ENCODE data around the gene TSPAN15.
A peak's percentile ranks its signal among the peaks of the same experiment; 100 is the strongest.

TSPAN15 gene

DNA sequence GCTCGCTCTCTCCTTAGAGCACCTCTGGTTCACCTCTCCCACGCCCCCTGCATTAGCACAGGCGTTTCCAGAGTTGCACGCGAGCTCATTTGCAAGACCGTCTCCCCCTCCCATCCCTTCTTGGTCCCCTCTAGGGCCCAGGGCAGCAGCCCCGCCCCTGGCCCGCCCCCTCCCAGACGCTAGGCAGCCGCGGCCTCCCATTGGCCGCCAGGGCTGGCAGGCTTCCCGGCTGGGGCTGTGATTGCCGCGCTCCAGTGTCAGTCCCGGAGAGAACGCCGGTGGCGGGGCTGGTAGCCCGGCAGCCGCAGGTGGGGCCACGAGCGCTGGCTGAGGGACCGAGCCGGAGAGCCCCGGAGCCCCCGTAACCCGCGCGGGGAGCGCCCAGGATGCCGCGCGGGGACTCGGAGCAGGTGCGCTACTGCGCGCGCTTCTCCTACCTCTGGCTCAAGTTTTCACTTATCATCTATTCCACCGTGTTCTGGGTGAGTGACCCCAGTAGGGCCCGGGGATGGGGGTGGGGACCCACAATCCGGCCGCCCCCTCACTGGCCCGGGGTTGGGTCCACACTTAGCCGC lies at the start of gene TSPAN15:
Gene TSPAN15 (plus strand): TSS at position 257 of the 575 bp plus-strand sequence. CDS start 130 bp downstream, at position 387.
- TF ChIP-seq, protein P1, sequence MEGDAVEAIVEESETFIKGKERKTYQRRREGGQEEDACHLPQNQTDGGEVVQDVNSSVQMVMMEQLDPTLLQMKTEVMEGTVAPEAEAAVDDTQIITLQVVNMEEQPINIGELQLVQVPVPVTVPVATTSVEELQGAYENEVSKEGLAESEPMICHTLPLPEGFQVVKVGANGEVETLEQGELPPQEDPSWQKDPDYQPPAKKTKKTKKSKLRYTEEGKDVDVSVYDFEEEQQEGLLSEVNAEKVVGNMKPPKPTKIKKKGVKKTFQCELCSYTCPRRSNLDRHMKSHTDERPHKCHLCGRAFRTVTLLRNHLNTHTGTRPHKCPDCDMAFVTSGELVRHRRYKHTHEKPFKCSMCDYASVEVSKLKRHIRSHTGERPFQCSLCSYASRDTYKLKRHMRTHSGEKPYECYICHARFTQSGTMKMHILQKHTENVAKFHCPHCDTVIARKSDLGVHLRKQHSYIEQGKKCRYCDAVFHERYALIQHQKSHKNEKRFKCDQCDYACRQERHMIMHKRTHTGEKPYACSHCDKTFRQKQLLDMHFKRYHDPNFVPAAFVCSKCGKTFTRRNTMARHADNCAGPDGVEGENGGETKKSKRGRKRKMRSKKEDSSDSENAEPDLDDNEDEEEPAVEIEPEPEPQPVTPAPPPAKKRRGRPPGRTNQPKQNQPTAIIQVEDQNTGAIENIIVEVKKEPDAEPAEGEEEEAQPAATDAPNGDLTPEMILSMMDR (IDR thresholded peaks at IDR 0.05; ENCODE audit: low read depth, low read length, missing control alignments) = no peak
- DNase-seq (ENCODE audit: extremely low read depth, low read depth) = no peak
- H3K4me3 ChIP-seq (replicated peaks; ENCODE audit: low read depth, low read length) = peak within 1 kb of the TSS; percentile 50

DNA sequence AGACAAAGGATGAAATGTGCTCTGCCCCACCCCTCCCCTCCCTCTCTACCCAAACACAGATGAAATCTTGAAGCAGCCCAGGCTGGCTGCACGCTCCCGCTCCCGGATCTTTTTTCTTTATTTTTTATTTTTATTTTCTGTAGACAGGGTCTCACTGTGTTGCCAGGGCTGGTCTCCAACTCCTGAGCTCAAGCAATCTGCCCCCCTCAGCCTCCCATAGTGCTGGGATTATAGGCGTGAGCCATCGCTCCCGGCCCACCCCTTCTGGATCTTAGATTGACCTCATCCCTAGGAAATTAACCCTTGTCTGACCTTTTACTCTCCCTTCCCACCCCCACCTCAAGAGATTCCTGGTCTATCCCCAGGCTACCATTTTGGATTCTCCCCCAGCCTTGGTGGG lies 48.9 kb upstream of the TSPAN15 start:
- no peak for DNase-seq (ENCODE audit: extremely low read depth, low read depth)
- TF ChIP-seq, protein P1 (IDR thresholded peaks at IDR 0.05; ENCODE audit: low read depth, low read length, missing control alignments) = no peak
- no peak overlapping the region for H3K4me3 ChIP-seq (replicated peaks; ENCODE audit: low read depth, low read length)

DNA sequence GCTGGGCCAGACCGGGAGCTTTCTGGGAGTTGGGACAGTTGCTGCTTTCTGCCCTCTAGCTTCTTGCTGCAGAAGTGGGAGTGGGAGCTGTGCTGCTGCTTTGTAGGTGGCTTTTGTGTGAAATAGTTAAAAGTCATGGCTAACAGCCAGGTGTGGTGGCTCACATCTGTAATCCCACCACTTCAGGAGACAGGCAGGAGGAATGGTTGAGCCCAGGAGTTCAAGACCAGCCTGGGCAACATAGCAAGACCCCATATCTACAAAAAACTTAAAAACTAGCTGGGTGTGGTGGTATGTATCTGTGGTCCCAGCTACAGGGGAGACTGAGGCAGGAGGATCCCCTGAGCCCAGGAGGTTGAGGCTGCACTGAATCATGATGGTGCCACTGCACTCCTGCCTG lies 48.2 kb upstream of the TSPAN15 start:
- DNase-seq (ENCODE audit: extremely low read depth, low read depth) = no peak
- TF ChIP-seq, protein P1 (IDR thresholded peaks at IDR 0.05; ENCODE audit: low read depth, low read length, missing control alignments) = no peak
- no peak overlapping the region for H3K4me3 ChIP-seq (replicated peaks; ENCODE audit: low read depth, low read length)

DNA sequence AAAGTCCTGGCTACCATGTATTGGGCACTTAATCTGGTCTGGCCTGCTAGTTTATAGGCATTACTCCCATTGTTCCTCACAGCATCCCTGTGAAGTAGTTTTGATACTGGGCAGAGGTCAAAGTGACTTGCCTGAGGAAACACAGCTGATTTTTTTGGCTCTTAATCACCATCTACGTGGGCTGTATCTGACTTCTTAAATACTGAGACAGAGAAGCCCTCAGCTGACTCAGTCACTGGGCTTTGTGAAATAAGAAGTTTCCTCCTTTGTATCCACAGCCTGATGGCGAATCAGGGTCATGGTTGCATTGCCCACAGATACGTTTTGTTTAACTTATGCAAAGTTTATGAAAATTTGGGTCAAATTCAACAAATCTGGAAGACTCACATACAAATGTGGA lies 47.7 kb upstream of the TSPAN15 start:
- no peak overlapping the region for H3K4me3 ChIP-seq (replicated peaks; ENCODE audit: low read depth, low read length)
- no peak for DNase-seq (ENCODE audit: extremely low read depth, low read depth)
- TF ChIP-seq, protein P1 (IDR thresholded peaks at IDR 0.05; ENCODE audit: low read depth, low read length, missing control alignments) = no peak

DNA sequence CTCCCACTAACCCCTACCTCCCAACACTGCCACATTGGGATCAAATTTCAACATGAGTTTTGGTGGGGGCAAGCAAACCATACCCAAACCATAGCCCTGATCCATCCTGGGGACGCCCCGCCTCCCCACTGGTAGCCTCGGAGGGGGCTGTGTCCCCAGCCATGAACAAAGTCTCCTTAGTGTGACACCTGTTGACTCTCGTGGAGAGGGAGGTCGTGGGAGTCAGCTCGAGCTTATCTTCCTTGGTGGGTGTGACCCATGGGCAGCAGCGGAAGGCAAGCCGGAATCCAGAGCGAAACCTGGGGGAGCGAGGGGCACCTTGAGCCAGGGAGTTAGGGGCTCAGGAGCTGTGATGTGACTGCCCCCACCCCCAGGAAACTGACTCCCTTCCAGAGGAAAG lies 46.5 kb upstream of the TSPAN15 start:
- no peak for DNase-seq (ENCODE audit: extremely low read depth, low read depth)
- TF ChIP-seq, protein P1 (IDR thresholded peaks at IDR 0.05; ENCODE audit: low read depth, low read length, missing control alignments) = no peak
- no peak overlapping the region for H3K4me3 ChIP-seq (replicated peaks; ENCODE audit: low read depth, low read length)

DNA sequence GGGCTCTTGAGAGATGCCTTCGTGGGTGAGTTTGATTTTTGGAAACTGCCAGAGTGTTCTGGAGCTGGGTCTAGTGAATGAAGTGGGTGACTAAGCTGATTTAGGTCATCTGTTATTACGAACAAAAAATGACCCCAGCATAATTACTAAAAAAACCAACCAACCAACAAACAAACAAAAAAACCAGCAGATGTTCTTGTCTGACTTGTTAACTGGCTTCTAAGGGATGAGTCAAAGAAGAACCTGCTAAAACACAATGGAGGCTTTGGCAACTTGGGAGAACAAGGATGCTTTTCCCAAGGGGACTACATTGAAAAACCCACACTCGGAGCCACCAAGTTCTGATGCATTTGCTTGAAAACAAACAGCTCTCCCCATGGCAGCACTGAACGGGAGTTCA lies 46.0 kb upstream of the TSPAN15 start:
- TF ChIP-seq, protein P1 (IDR thresholded peaks at IDR 0.05; ENCODE audit: low read depth, low read length, missing control alignments) = no peak
- no peak for DNase-seq (ENCODE audit: extremely low read depth, low read depth)
- H3K4me3 ChIP-seq (replicated peaks; ENCODE audit: low read depth, low read length) = no peak overlapping the region

DNA sequence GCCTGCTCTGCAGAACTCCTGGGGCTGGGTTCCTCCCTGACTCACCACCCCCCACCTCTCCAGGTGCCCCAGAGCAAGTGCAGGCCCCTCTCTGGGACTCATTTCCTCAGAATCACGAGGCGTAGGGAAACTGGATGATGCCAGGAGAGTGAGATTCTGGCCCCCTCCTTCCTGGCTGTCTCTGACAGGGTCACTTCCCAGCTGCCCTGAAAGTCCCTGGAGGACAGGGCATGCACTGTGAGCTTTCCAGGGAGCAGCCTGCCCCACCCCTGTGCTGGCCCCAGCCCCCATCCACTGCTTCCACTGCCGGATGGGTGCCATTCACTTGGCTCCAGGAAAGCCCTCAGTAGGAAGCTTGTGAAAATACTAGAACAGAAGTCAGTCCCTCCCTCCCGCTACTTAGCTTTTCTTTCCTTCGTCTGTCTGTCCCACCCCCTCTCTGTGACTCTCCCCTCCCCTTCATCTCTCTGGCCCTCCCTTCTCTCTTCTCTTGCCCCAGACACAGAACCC lies 44.9 kb upstream of the TSPAN15 start:
- no peak overlapping the region for H3K4me3 ChIP-seq (replicated peaks; ENCODE audit: low read depth, low read length)
- TF ChIP-seq, protein P1 (IDR thresholded peaks at IDR 0.05; ENCODE audit: low read depth, low read length, missing control alignments) = no peak
- DNase-seq (ENCODE audit: extremely low read depth, low read depth) = no peak
